T-helper 9 cell (primary cell): Measurements from ENCODE around the gene USP13.

ENCODE experiments used
- DNase-seq: peaks from one replicate; pipeline ENCODE4 v3.0.0-alpha.2; 2020

The USP13 gene

GRCh38 chr3:179807588-179807987 is 154.7 kb downstream of the USP13 start:
- no peak for DNase-seq

DNA sequence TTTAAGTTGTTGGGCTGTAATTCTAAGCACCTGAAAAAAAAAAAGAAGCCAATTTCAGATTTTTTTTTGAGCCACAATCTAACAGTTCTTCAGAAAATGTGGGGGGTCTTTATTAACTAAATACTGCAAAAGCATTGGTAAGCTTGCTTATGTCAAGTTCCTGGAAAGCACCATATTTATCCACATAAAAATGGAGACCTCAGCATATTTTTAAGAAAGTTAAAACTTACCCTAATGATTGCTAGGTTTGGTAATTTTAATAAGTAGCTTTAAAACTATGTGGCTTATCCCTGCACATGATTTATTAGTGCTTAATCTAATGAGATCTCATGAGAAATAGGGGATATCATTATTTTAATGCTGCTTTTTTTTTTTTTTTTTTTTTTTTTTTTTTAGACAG is 156.8 kb downstream of the USP13 start:
- DNase-seq: no peak

- DNase-seq: no peak
Observed at GRCh38 chr3:179811321-179812095, 158.7 kb downstream of the USP13 start.

DNA sequence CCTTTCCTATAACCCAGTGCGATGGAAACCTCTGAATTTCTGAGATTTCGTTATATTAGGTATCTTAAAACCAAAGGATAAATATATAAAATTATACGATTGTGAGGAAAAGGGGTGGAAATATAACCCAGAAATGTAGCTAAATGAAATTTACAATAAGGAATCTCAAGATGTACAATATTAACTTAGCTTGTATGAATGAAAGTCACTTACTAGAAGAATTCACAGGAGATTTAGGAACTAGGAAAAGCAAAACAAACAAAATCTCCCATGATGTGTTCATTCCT is 159.2 kb downstream of the USP13 start:
- DNase-seq: no peak

DNA sequence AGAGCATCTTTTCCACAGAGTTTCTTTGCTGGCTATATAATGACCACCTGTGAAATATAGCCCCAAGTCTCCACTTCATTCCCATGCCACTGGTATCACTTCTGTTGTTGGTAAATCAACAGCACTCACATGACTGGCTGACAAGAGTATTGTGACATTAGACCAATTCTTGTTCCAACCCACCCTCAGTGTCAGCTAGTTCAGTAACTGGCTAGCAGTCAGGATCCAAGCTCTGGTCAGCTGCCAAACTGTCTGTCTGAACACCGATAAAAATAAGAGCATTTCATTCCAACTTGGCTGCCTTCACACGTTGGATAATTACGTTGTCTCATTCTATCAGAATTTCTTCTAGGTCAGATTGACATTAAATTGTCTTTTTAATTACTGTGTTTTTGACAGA is 166.5 kb downstream of the USP13 start:
- no peak for DNase-seq

GRCh38 chr3:179822296-179822695 is 169.5 kb downstream of the USP13 start:
- no peak for DNase-seq

DNA sequence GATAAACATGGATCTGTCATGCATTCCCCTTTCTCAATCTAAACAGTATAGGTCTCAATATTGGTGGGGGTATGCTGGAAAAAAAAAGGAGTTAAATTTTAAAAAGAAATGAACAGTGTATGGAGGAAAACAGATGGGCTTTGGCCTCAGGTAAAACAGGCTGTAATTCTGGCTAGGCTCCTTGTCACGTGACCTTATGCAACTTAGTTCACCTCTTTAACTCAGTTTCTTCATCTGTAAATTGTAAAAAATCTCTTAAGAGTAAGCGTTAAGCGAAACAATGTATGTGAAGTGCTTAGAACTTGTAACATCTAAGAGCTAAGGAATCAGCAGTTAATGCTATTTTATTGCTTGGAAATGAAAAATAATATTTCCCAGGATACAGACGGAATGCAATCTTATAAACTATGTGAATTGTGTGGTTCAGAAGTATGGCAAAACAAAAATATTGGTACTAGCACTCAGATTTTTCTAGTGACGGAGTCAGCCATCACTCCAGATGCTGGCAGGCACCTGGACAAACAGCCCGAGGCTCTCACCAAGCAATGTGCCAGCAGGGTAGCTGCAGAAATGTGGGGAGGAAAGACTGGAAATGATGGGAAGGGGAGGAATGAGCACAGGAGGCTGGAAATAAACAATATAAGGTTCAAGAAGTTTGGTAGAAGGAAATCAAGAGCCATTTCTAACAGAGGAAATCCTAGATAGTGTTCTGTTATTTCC is 172.8 kb downstream of the USP13 start:
- no peak for DNase-seq

DNA sequence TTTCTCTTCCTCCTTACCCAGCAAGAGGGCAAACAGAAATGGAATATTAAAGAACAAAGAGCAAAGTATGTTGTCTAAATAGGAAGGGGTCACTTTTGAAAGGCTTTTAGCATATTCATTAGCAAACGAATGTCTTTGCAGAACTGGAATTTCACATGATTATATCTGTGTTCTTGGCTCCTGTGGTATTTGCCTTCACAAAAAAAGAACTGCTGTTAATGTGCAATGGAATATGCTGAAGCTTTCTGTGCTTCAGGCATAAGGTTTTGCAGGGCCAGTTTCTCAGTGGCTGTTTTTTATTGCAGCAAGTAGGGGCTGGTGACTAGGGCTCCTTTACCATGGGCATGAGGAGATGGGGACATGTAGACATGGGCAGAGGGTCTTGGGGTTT is 173.4 kb downstream of the USP13 start:
- DNase-seq: no peak

- DNase-seq: no peak
Observed at GRCh38 chr3:179828738-179829137, 175.9 kb downstream of the USP13 start.

DNA sequence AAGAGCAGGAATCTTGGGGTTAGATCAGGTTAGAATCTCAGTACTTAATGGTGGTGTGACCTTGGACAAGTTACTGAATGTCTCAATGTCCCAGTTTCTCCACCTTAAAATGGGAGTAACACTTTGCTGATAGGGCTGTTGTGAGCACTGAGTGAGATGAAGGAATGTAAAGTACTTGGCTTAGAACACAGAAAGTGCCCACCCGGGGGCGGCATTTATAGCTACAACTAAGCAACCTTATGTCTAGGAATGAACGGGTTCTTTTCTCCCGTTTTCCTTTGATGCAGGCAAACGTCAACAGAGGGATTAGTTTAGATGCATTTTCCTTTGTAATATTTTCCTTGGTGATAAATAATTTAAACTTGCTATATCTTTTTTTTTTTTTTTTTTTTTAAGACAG is 176.6 kb downstream of the USP13 start:
- no peak for DNase-seq

DNA sequence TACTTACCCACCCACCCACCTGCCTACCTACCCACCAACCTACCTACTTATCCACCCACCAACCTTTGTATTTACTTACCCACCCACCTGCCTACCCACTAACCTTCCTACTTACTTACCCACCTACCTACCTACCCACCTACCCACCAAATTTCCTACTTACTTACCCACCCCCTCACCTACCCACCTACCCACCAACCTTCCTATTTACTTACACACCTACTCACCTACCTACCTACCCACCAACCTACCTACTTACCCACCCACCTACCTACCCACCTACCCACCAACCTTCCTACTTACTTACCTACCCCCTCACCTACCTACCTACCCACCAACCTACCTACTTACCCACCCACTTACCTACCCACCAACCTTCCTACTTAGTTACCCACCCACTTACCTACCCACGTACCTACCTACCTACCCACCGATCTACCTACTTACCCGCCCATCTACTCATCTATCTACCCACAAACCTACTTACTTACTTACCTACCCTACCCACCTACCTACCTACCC is 179.6 kb downstream of the USP13 start:
- DNase-seq: no peak

DNA sequence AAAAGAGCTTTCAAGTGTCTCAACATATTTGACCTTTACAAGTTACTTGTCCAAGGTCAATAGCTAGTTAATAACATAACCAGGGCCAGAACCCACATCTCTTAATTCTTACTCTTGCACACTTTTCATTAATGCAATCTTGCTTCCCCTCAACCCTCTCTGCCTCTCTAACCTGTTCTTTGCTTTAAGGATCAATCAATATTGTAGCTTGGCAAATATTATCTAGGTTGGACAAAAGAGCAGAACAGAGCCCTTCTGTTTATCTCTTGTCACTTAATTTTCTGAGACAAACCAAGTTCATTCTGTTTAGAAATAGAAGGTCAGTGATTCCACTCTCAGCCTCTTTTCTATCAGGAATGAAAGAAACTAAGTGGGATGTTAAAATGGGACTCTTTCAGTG is 180.5 kb downstream of the USP13 start:
- no peak for DNase-seq

DNA sequence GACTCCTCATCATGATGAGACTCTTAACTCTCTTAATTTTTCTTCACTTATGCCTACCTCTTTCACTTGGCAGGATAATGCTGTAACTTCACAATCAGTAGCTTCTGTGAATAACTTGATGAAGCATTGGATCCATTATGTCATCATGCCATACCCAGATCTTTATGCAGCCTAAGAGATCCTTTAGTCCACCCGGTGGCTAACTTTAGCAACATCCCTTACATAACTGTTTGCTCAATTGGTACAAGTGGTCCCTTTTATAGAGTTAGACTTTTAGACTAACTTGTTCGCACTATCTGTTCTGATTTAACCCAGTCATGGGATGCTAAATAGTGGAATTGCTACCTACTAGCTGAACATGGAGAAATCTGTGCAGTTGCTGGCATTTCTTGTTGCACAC is 184.5 kb downstream of the USP13 start:
- DNase-seq: no peak
